Trophoblast cell (in vitro differentiated cells and primary cell): Measurements from ENCODE around the gene NAXE.
"Not testable (repeated sequence)": the region's sequence is repeated elsewhere in the genome, so short reads cannot be mapped to it uniquely, and the experiment has no call there.

Experiments used
- DNase-seq, 2 donors: peaks; one replicate each; pipeline ENCODE4 v3.0.0-alpha.2; 2016
- H2AFZ ChIP-seq: 2 replicates; pipeline ENCODE4 v1.6.1; 2013; ENCODE audit warnings: low read length, moderate library complexity, mild to moderate bottlenecking; ENCODE audit not compliant: insufficient read depth, poor library complexity
- H2AK5ac ChIP-seq: 2 replicates; pipeline ENCODE4 v1.6.1; 2013; ENCODE audit warnings: mild to moderate bottlenecking, low read length
- H2BK120ac ChIP-seq: 2 replicates; pipeline ENCODE4 v1.6.1; 2013; ENCODE audit warnings: low read length, mild to moderate bottlenecking, moderate library complexity; ENCODE audit not compliant: insufficient read depth, poor library complexity
- H2BK12ac ChIP-seq: 2 replicates; pipeline ENCODE4 v1.6.1; 2013; ENCODE audit warnings: mild to moderate bottlenecking, low read length, moderate library complexity
- H2BK5ac ChIP-seq: 2 replicates; pipeline ENCODE4 v1.6.1; 2013; ENCODE audit warnings: low read length, low read depth, moderate library complexity, mild to moderate bottlenecking; ENCODE audit not compliant: poor library complexity
- H3K14ac ChIP-seq: 2 replicates; pipeline ENCODE4 v1.6.1; 2013; ENCODE audit warnings: mild to moderate bottlenecking, low read length
- H3K18ac ChIP-seq: 2 replicates; pipeline ENCODE4 v1.6.1; 2013; ENCODE audit warnings: mild to moderate bottlenecking, low read length
- H3K23ac ChIP-seq: 2 replicates; pipeline ENCODE4 v1.6.1; 2013; ENCODE audit warnings: low read length
- H3K27ac ChIP-seq: 2 replicates; pipeline ENCODE4 v1.5.1; 2013; ENCODE audit warnings: low read depth, mild to moderate bottlenecking, inconsistent platforms, low read length, moderate library complexity
- H3K27me3 ChIP-seq: 2 replicates; pipeline ENCODE4 v1.6.1; 2013; ENCODE audit warnings: inconsistent platforms, mild to moderate bottlenecking, low read length, moderate library complexity; ENCODE audit not compliant: insufficient read depth
- H3K36me3 ChIP-seq, 2 experiments: 1 replicate in 1 of 2; 2 replicates in 1 of 2; pipeline ENCODE4 v1.6.1; 2013; ENCODE audit warnings: low read length in 2 of 2, mild to moderate bottlenecking in 2 of 2, moderate library complexity in 1 of 2; ENCODE audit not compliant: insufficient read depth in 2 of 2, control insufficient read depth in 1 of 2
- H3K4ac ChIP-seq: 2 replicates; pipeline ENCODE4 v1.6.1; 2013; ENCODE audit warnings: low read depth, mild to moderate bottlenecking, low read length, moderate library complexity
- H3K4me1 ChIP-seq, 2 experiments: 1 replicate in 1 of 2; 2 replicates in 1 of 2; pipeline ENCODE4 v1.6.1; 2013; ENCODE audit warnings: low read length in 2 of 2, mild to moderate bottlenecking in 2 of 2, moderate library complexity in 1 of 2; ENCODE audit not compliant: insufficient read depth in 2 of 2, control insufficient read depth in 1 of 2
- H3K4me2 ChIP-seq: 2 replicates; pipeline ENCODE4 v1.6.1; 2013; ENCODE audit warnings: inconsistent platforms, mild to moderate bottlenecking, low read length, moderate library complexity
- H3K4me3 ChIP-seq: 2 replicates; pipeline ENCODE4 v1.5.1; 2013; ENCODE audit warnings: mild to moderate bottlenecking, low read depth, low read length, inconsistent platforms
- H3K79me1 ChIP-seq: one replicate; pipeline ENCODE4 v1.6.1; 2013; ENCODE audit warnings: low read length
- H3K79me2 ChIP-seq: 2 replicates; pipeline ENCODE4 v1.6.1; 2013; ENCODE audit warnings: low read length, mild to moderate bottlenecking; ENCODE audit not compliant: control insufficient read depth, insufficient read depth, poor library complexity
- H3K9ac ChIP-seq: 2 replicates; pipeline ENCODE4 v1.6.1; 2013; ENCODE audit warnings: mild to moderate bottlenecking, low read length
- H3K9me3 ChIP-seq: 2 replicates; pipeline ENCODE4 v1.6.1; 2013; ENCODE audit warnings: low read depth, mild to moderate bottlenecking, control low read depth, inconsistent platforms, low read length; ENCODE audit not compliant: insufficient read depth
- H4K12ac ChIP-seq: 2 replicates; pipeline ENCODE4 v1.6.1; 2013; ENCODE audit warnings: low read depth, mild to moderate bottlenecking, low read length, moderate library complexity
- H4K8ac ChIP-seq: 2 replicates; pipeline ENCODE4 v1.6.1; 2013; ENCODE audit warnings: low read depth, mild to moderate bottlenecking, low read length, moderate library complexity
- H4K91ac ChIP-seq: one replicate; pipeline ENCODE4 v1.6.1; 2013; ENCODE audit warnings: low read depth, mild to moderate bottlenecking, low read length, moderate library complexity
- WGBS: extraction: QIAGEN DNeasy Blood & Tissue Kit; methylation state at CpG from one replicate; pipeline ENCODE4 v1.1.7; 2013; ENCODE audit warnings: missing lambda C conversion rate; ENCODE audit not compliant: insufficient read length, insufficient coverage; ENCODE audit errors: extremely low coverage; 5-methylcytosine and 5-hydroxymethylcytosine counted together

The NAXE gene

GRCh38 chr1:156552937-156553336 is 38.6 kb upstream of the NAXE start:
- H3K9ac ChIP-seq, H3K23ac ChIP-seq, H4K8ac ChIP-seq, H3K4ac ChIP-seq, H3K27ac ChIP-seq, H3K27me3 ChIP-seq, H3K18ac ChIP-seq, H3K4me3 ChIP-seq, H3K4me1 ChIP-seq, H2AK5ac ChIP-seq, H3K9me3 ChIP-seq, H3K79me2 ChIP-seq, H2BK5ac ChIP-seq, H3K14ac ChIP-seq, H2BK120ac ChIP-seq, H3K4me2 ChIP-seq, H4K91ac ChIP-seq, H2BK12ac ChIP-seq, H3K79me1 ChIP-seq, H2AFZ ChIP-seq, H4K12ac ChIP-seq: not testable (repeated sequence)
- H3K36me3 ChIP-seq, result peaks cover 35 to 51% of the 10 kb centered on the region in 2 experiments
- no CpG with 5 or more reads among the region's 4 CpGs for WGBS
- peak; percentile 80 to 84 for DNase-seq

GRCh38 chr1:156553860-156554485 is 37.6 kb upstream of the NAXE start:
- H2BK12ac ChIP-seq, result no peak overlapping the region
- H3K23ac ChIP-seq, result no peak overlapping the region
- no peak overlapping the region for H4K12ac ChIP-seq
- no peak overlapping the region for H3K18ac ChIP-seq
- no peak overlapping the region for H3K14ac ChIP-seq
- H3K27ac ChIP-seq, result no peak overlapping the region
- peaks cover 28 to 42% of the 10 kb centered on the region in 2 experiments for H3K36me3 ChIP-seq
- H4K91ac ChIP-seq, result no peak overlapping the region
- H3K4ac ChIP-seq, result no peak overlapping the region
- no peak for DNase-seq
- no peaks in the 10 kb centered on the region for H3K79me2 ChIP-seq
- peaks cover 3 to 5% of the 10 kb centered on the region in 2 experiments for H3K4me1 ChIP-seq
- no peak overlapping the region for H2BK120ac ChIP-seq
- H4K8ac ChIP-seq, result no peak overlapping the region
- H3K27me3 ChIP-seq, result no peaks in the 10 kb centered on the region
- no peak overlapping the region for H2BK5ac ChIP-seq
- no CpG with 5 or more reads among the region's 6 CpGs for WGBS
- H2AFZ ChIP-seq, result no peak overlapping the region
- H3K4me2 ChIP-seq, result no peak overlapping the region
- no peaks in the 10 kb centered on the region for H3K9me3 ChIP-seq
- no peak overlapping the region for H2AK5ac ChIP-seq
- no peak overlapping the region for H3K4me3 ChIP-seq
- no peaks in the 10 kb centered on the region for H3K79me1 ChIP-seq
- H3K9ac ChIP-seq, result no peak overlapping the region

- Histone ChIP-seq H3K79me1 (no peaks in the 10 kb centered on the region), H3K79me2 (no peaks in the 10 kb centered on the region), H3K4ac (no peak overlapping the region), H4K8ac (no peak overlapping the region), H2BK120ac (no peak overlapping the region), H3K4me1 (peaks cover 9 to 10% of the 10 kb centered on the region in 2 experiments), H3K9me3 (no peaks in the 10 kb centered on the region), H3K27ac (no peak overlapping the region), H3K9ac (no peak overlapping the region), H2AK5ac (no peak overlapping the region), H3K36me3 (peaks cover 32 to 43% of the 10 kb centered on the region in 2 experiments), H3K27me3 (no peaks in the 10 kb centered on the region), H3K14ac (no peak overlapping the region), H3K4me3 (no peak overlapping the region), H2BK5ac (no peak overlapping the region), H3K23ac (no peak overlapping the region), H4K91ac (no peak overlapping the region), H2BK12ac (no peak overlapping the region), H3K18ac (no peak overlapping the region), H4K12ac (no peak overlapping the region), H3K4me2 (no peak overlapping the region), H2AFZ (no peak overlapping the region)
- DNase-seq, result no peak
- no CpG with 5 or more reads among the region's 8 CpGs for WGBS
Measured at GRCh38 chr1:156554971-156555370, 36.6 kb upstream of the NAXE start.

GRCh38 chr1:156555715-156556114 is 35.9 kb upstream of the NAXE start:
- Histone ChIP-seq H3K14ac (no peak overlapping the region), H2BK120ac (no peak overlapping the region), H3K36me3 (peaks cover 34 to 38% of the 10 kb centered on the region in 2 experiments), H4K8ac (no peak overlapping the region), H3K9ac (no peak overlapping the region), H4K12ac (no peak overlapping the region), H3K79me1 (no peaks in the 10 kb centered on the region), H3K27ac (no peak overlapping the region), H3K18ac (no peak overlapping the region), H2BK5ac (no peak overlapping the region), H2BK12ac (no peak overlapping the region), H2AK5ac (no peak overlapping the region), H3K79me2 (peaks cover 1% of the 10 kb centered on the region), H3K27me3 (no peaks in the 10 kb centered on the region), H2AFZ (no peak overlapping the region), H3K4me1 (peaks cover 14 to 15% of the 10 kb centered on the region in 2 experiments), H3K4me3 (no peak overlapping the region), H3K9me3 (no peaks in the 10 kb centered on the region), H4K91ac (no peak overlapping the region), H3K23ac (no peak overlapping the region), H3K4ac (no peak overlapping the region), H3K4me2 (no peak overlapping the region)
- no peak for DNase-seq
- no CpG with 5 or more reads among the region's 2 CpGs for WGBS
